Right ventricle myocardium inferior (tissue), 1 donor: ENCODE results near the gene MYB. TPM values are rescaled to one million over a fixed set of nuclear protein-coding genes. Genes with fewer than 3 reads are reported as not detected.

ENCODE experiments used
- ATAC-seq: fragments of 200-7000 bp; cut with Tn5 transposase; one replicate; pipeline ENCODE4 v1.9.1; 2020; ENCODE audit warnings: mild to moderate bottlenecking, moderate library complexity
- DNase-seq: peaks from one replicate; pipeline ENCODE4 v3.0.0; 2021; ENCODE audit errors: missing footprints
- intact Hi-C: fragments of 100-400 bp; cut with DNase I; formaldehyde crosslinking; loops from one replicate; pipeline ENCODE4 v1.11.0; 2022
- total RNA-seq: library from RNA; stranded (reverse); fragmentation: NEBNext Ultra II Directional; extraction: Animal tissue kit (Norgen Biotek cat#: 25700); gene quantifications from one replicate; pipeline ENCODE4 v1.2.1, GENCODE V29; 2021
- donor health status: DM: no; HTN: yes; CAD: no; lungs with severe emphysema.

The MYB gene
- total RNA-seq, 1 donor from 2014 or later: 0.27 TPM

DNA sequence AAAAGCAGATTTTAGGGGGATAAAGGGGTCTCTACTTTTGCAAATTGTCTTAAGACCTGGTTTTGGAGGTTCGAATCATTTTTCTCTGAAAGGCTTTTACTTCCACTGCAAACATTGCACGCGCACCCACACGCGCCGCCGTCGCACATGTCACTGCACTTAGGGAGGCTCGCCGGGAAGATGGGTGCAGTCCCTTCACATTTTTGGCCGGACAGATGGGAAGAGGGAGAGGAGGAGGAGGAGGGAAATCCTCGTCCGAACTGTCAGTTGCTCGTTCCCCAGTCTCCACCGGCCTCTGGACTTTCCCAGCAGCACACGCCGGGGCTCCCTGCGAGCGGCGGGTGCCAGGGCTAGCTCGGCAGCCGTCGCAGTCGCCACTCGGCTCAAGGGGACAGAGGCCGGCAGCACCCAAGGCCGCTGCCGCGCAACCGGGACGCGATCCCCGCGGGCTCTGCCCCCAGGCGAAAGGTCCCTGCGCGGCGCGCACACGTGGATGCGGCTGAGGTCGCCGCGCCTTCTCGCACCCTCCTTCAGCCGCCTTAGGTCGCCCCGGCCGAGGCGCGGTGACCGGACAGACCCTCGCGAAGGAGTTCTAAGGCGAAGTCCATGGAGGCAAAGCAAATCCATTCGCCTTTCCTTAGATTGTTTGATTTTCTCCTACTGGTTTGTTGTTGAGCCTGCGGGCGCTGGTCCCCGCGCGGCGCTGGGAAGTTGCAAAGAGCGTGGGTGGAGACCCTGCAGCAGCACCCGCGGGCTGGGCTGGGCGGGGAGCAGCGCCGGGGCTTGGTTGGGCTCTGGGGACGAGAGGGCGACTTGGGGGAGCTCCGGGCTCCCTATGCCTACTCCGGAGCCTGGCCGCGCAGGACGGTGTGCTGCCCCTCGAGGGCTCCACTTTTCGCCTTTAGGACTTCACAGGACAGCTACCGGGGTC lies 1.2 kb downstream of the MYB start:
- peak; percentile 83 for DNase-seq
- no peak for ATAC-seq
- intact Hi-C loops: no loop called here

DNA sequence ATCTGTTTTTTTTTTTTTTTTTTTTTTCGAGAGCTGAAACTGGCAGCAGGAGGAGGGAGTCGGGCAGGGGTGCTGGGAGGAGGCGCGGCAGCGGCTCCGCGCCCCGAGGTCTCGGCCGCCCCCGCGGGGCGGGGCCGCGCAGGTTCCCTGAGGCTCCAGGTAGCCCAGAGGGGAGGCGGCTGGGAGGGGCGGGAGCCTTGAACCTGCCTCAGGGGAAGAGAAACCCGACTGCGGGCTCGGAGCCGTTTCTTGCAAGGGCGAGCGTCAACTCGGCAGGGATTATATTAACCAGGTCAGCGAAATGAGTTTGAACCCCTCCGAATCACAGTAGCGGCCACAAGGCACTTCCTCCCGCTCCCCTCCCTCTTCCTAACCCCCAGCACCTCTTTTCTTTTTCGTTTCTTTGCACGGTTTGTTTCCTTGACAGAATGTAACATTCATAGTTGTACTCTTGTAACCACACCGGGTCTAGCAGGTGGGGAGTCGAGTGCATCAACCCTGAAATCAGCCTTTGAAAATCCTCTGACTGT lies 2.0 kb downstream of the MYB start:
- intact Hi-C loops: no loop called here
- no peak for ATAC-seq
- peak; percentile 79 for DNase-seq

DNA sequence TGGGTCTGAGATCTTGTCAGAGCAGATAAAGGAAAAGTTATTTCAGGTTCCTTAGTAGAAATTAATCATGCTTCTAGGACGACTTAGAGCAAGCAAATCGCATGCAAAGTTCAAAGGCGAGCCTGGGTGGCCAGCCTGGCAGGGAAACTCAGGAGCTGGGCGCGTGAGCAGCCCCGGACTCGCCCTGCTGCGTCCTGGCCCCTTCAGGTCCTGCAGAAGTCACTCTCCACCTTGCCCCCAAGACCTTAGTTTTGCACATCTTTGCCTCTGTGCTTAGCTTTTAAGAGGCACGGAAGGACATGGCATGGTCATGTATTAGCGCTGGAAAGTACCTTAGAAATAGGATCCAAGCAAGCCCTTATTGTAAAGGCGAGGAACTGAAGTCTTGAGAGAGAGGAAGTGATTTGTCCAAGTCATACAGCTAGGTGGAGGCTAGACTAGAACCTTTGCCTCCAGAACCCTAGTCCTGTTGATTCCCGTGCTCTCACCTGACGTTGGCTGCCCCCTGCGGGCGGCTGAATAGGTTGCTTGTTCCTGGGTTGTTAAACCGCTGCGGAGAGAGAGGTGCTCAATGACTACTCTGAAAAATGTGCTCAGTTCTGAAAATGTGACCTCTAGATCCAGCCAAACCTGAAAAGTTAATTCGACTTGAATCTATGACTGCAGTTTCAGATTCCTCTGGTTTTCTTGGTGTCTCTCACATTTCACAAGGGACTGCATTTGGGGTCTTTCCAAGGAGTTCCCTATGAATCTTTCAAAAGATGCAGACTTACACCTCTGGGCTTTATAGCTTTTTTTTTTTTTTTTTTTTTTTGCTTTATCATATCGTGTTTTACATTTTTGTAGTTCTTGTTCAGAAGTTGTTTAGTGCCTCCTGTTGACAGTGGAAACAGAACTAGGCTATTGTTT lies 2.7 kb downstream of the MYB start:
- intact Hi-C loops: no loop called here
- DNase-seq: peak; percentile 69
- no peak for ATAC-seq

DNA sequence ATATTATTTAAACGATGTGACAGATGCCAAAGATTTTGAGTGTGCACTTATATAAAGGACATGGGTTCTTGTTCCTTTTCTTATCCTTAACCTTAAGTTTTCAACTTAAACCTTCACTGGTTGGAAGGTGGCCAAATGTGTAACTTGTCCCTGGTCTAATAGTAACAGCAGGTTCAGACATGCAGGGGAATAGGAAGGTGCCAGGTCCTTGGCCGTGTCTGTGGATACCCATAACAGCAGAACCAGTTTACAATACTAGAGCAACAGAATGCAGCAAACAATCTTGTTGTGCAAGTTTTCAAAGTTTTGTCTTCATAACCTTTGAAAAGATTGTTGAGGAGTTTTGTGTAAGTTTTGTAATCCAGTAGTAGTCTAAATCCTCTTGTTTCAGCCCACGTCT lies 4.4 kb downstream of the MYB start:
- DNase-seq (no peak), ATAC-seq (no peak)
- intact Hi-C loops: no loop called here

DNA sequence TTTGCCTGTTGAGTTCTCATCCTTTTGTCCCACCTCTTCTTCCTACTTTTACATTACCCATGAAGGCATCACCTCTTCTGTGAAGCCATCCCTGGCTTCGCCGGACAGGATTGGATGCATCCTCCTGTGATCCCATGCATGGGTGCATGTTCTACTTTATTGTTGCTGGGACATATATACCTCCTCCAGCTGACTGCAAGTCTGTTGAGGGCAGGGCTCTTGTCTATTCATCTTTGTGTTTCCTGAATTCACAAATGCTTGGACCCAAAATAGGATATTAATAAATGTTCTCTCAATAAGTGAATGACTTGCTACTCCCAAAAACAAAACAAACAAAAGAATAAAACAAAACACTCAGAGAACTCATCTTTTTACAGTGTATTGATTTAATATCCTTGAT lies 5.1 kb downstream of the MYB start:
- intact Hi-C loops: no loop called here
- ATAC-seq (no peak), DNase-seq (no peak)

DNA sequence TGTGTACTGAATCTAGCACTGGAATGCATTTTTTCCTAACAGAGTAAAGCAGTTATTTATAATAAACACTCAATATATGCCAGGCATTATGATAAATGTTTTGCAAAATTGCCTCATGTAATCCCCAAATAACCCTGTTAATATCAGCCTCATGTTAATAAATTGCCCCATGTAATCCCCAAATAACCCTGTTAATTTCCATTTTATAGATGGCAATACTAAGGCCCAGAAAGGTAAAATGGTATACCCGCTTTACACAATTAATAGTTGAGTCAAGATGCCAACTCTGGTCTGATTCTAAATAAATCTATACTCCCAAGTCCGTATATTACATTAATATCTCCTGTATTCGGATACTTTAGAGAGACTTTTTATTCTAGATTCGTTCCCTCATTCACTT lies 6.3 kb downstream of the MYB start:
- DNase-seq (no peak), ATAC-seq (no peak)
- intact Hi-C loops: no loop called here

DNA sequence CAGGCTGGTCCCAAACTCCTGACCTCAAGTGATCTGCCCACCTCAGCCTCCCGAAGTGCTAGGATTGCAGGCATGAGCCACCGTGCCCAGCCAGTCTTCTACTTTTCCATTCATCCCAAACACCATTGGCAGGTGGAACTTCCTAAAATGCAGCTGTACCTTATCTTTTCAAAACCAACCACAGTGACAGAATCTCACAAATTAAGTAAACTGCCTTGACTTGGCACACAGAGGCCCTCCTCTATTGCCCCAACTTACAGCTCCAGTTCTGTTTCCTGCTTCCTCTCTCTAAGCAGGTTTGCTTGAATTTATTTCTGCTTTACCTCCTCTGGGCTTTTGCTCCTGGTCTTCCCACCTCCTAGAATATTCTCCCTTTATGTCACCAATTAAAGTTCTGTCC lies 7.6 kb downstream of the MYB start:
- intact Hi-C loops: no loop called here
- ATAC-seq (no peak), DNase-seq (no peak)

DNA sequence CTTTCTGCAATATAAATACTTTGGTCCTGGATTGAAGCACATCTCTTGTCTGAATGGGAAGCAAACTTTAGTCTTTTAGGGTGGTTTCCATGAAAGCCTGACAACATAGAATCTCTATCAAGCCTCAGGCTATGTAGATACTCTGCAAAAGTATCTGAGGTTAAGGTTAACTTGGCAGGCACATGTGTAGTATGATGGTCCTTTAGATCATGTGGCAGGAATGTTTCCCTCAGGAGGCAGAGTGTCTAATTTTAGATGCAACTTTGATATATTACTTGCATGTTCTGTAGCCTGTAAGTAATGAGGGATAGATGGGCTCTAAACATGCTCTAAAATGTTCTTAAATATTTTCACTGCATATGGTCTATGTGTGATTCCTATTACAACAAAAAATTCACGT lies 8.2 kb downstream of the MYB start:
- no peak for DNase-seq
- ATAC-seq: no peak
- intact Hi-C loops: no loop called here

DNA sequence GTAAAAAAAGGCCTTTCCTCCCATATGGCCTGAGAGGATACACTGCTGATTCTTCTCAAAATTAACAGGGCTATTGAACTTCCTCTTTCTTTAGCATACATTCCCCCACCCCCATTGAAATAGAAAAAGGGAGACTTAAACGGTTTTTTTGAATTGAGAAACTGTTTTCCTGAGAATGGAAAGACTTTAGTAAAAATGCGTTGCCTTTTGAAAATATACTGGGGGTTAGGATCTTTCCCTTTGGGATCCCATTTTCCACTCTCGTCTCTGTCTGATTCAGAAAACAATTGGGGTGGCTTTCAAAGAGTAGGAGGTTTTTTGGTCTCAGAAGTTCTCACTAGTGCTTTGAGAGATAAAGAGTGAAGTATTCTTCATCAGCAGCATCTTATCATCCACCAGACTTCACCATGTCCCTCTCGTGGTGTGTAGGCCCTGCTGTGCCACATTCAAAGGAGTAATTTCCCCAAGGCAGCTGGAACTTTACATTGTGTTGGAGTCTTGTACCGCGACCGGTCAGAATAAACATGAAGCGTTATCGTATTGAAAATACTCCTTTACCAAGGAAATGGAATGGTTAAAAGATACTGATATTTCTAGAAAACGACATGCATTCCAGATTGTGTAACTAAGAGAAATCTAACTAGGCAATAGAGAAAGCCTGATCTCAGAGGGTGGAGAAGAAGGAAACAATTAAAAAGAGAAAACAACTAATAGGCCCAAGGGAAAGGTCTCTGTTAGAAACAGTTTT lies 10.6 kb downstream of the MYB start:
- intact Hi-C loops: no loop called here
- ATAC-seq (no peak), DNase-seq (no peak)

DNA sequence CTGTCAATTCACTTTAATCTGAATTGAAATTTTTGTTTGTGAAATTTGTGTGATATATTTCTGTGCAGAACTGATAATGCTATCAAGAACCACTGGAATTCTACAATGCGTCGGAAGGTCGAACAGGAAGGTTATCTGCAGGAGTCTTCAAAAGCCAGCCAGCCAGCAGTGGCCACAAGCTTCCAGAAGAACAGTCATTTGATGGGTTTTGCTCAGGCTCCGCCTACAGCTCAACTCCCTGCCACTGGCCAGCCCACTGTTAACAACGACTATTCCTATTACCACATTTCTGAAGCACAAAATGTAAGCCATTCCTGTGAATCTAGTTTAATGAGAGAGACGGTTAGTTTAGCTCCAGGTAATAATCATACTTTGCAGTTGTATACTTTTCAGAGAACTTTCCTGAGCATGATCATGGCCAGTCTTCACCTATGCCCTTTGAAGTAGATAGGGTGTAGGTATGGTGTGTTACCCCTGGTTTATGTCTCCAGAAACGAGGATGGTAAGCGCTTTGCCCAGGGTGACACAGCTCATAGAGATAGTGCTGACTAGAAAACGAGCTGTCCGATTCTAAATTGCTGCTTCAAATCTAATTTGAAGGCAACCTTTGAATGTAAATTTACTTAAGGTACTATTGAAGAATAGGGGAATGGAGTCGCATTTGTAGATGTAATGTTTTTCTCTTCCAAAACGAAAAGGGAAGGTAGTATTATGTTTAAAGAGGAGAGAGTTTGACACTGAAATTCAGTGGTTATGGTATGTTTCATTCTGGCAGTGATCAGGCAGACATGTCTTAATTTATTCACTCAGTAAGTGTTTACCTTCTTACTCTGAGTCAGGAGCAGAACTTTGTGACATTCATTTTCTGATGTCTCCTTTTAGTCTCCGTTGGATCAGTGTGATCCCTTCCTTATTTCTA lies 11.4 kb downstream of the MYB start:
- ATAC-seq (no peak), DNase-seq (peak; percentile 53)
- intact Hi-C loops: no loop called here

DNA sequence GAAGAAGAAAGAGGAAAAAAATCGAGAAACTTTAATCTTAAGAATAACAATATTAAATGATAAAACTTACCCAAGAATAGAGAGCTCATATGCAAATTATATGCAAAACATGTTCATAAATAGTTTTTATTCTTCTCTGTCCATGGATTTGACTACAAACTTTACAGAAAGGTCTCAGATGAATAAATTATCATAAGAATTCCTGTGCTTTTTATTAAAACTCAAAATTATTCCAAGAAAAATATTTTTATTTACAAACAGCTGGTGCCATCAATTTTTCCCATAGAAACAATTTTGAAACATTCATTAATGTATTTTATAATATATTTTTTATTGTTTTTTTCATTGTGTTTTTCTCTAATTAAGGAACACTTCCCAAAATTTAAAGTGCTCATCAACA lies 12.1 kb downstream of the MYB start:
- intact Hi-C loops: no loop called here
- no peak for DNase-seq
- no peak for ATAC-seq

DNA sequence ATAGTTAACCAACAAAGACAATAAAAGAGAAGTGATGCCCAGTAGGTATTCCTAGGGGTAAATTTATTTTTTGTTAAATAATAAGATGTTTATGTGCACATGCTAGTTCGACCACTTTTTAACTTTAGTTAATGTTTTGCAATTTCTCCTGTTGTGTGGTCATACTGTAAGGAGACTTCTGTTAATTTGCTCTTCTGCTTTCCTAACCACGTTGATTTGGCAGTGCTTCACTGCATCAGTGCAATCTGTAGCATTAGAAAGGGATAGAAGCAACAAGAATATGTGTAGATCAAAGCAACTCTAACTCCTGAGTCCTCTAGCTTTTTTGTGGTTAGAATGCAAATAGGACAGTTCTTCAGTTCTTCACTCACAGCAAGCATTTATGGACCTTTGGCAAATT lies 13.9 kb downstream of the MYB start:
- ATAC-seq (no peak), DNase-seq (no peak)
- intact Hi-C loops: no loop called here

DNA sequence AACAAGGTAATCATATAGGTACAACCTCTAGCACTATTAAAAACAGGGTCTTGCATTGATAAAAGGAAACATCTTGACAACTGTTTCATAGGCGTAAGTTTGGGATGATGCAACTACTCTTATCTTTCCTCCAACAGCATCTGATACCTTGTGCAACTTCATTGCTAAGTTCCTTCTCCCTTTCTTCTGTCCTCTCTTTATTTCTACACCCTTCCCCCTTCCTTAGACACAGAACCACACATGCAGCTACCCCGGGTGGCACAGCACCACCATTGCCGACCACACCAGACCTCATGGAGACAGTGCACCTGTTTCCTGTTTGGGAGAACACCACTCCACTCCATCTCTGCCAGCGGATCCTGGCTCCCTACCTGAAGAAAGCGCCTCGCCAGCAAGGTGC lies 14.4 kb downstream of the MYB start:
- intact Hi-C loops: no loop called here
- ATAC-seq (no peak), DNase-seq (no peak)

DNA sequence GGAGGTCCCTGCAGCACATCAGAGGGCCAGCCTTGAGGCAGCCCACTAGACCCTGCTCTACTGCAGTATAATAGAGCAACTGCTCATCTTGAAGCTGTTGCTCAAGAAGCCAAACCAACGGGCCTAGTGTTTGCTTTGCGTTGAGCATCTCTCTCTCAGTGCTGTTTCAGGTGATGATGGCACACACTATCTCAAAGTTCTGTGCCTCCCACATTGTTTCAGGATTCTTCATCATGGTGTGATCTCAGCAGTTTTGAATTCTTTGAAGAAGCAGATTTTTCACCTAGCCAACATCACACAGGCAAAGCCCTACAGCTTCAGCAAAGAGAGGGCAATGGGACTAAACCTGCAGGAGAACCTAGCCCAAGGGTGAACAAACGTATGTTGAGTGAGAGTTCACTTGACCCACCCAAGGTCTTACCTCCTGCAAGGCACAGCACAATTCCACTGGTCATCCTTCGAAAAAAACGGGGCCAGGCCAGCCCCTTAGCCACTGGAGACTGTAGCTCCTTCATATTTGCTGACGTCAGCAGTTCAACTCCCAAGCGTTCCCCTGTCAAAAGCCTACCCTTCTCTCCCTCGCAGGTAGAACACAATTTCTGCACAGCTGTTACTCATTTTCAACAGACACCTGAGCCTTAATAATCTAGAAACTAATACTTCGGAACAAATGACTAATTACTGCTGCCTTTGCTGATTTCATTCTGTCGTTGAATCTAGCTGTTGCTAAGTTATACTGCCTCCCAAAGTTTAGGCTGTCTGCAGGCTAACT lies 15.8 kb downstream of the MYB start:
- ATAC-seq (no peak), DNase-seq (no peak)
- intact Hi-C loops: no loop called here

DNA sequence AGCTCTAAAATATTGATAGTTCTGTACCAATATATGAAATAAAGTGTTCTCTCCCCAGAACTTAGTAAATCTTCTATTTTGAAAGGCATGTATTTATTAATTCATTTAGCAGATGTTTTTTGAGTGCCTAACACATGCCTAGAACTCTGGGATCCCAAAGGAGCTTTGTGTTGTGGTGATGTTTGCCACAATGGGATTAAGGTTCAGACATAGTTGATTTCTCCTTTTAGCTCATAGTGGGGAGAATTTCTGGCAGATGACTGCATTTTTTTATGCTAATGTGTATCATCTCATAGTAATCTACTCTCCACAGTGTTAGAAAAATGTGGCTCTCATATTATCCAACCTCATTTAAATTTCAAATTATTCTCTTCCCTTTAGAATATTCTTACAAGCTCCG lies 21.7 kb downstream of the MYB start:
- intact Hi-C loops: no loop called here
- ATAC-seq (no peak), DNase-seq (no peak)

DNA sequence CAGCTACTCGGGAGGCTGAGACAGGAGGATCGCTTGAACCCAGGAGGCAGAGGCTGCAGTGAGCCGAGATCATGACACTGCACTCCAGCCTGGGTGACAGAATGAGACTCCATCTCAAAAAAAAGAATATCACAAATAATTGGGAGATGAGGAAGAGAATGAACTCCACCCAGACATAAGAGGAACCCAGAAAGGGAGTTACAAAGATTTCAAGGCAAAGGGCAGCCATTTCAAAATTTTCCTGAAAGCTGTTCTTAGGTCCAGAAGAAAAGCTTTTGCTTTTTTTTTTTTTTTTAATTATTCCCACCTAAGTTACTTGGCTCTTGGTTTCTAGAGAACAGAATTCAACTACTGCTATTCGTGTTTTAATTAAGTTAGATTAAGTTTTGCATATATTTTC lies 23.8 kb downstream of the MYB start:
- no peak for ATAC-seq
- intact Hi-C loops: no loop called here
- DNase-seq: no peak

DNA sequence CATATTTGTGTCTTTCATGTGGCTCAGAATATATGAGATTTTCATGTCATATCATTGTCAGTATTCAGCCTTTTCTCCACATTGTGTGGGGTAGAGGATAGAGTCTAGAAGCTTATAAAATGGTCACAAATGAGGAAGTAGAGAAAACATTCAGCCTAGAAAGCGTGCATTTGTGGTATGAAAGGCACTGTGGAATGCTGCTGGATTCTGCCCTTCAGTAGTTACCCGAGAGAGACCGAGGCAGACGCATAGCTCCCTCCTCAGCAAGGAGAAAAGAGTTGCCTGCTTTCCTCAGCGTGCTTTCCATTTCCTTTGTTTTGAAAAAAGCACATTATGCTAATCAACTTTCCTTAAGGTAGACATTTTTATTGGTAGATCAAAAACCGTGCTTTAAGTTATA lies 28.7 kb downstream of the MYB start:
- no peak for ATAC-seq
- intact Hi-C loops: no loop called here
- DNase-seq: no peak
